ENCODE results near the gene GPR157. TPM values are rescaled to one million over a fixed set of nuclear protein-coding genes. Genes with fewer than 3 reads are reported as not detected.

GPR157 gene
- total and polyA plus RNA-seq, 8 donors: 15.2 to 36.5 (median 22.9) TPM

GRCh38 chr1:9111357-9111691 lies 17.6 kb downstream of the GPR157 start:
- Histone ChIP-seq H3K36me3 (peaks cover 0 to 18% of the 10 kb centered on the region in 2 donors), H3K4me1 (peaks cover 0 to 15% of the 10 kb centered on the region in 2 donors), H3K27ac (no peak overlapping the region), H3K27me3 (no peaks in the 10 kb centered on the region), H3K4me3 (no peak overlapping the region), H3K9me3 (no peaks in the 10 kb centered on the region)
- ATAC-seq: no peak
- TF ChIP-seq CTCF (IDR thresholded peaks at IDR 0.05): no peak
- intact Hi-C loops (cut with DNase I): loop anchor here in 1 of 2 donors (10.0 kb wide), 1 partner anchor 83 kb away; no protein-coding TSS in a partner anchor
- DNase-seq: no peak

- H3K4me1 ChIP-seq: peaks cover 0 to 15% of the 10 kb centered on the region in 2 donors
- no peaks in the 10 kb centered on the region for H3K27me3 ChIP-seq
- intact Hi-C loops (cut with DNase I): loop anchor here in 1 of 2 donors (10.0 kb wide), 1 partner anchor 84 kb away; no protein-coding TSS in a partner anchor
- H3K36me3 ChIP-seq: peaks cover 0 to 18% of the 10 kb centered on the region in 2 donors
- peak; percentile 88 to 95 for TF ChIP-seq CTCF (IDR thresholded peaks at IDR 0.05)
- DNase-seq: peak; percentile 79 to 97 (median 90)
- H3K9me3 ChIP-seq: no peaks in the 10 kb centered on the region
- no peak overlapping the region for H3K4me3 ChIP-seq
- peak; percentile 95 for ATAC-seq
- no peak overlapping the region for H3K27ac ChIP-seq
Observed at GRCh38 chr1:9110669-9111356, 18.1 kb downstream of the GPR157 start.

- no peak for TF ChIP-seq CTCF (IDR thresholded peaks at IDR 0.05)
- Histone ChIP-seq H3K27me3 (no peaks in the 10 kb centered on the region), H3K36me3 (peaks cover 0 to 37% of the 10 kb centered on the region in 2 donors), H3K4me1 (peaks cover 0 to 8% of the 10 kb centered on the region in 2 donors), H3K9me3 (no peaks in the 10 kb centered on the region), H3K27ac (no peak overlapping the region), H3K4me3 (no peak overlapping the region)
- DNase-seq: no peak
- intact Hi-C loops (cut with DNase I): loop anchor here in 1 of 2 donors (10.0 kb wide), 1 partner anchor 183 kb away; no protein-coding TSS in a partner anchor
- no peak for ATAC-seq
Observed at GRCh38 chr1:9108056-9108665, 20.7 kb downstream of the GPR157 start.

GRCh38 chr1:9107136-9107535 lies 21.8 kb downstream of the GPR157 start:
- ATAC-seq (no peak), DNase-seq (peak in 1 of 4 donors; percentile 29)
- intact Hi-C loops (cut with DNase I): loop anchor here in 1 of 2 donors (10.0 kb wide), 1 partner anchor 182 kb away; no protein-coding TSS in a partner anchor
- no peak for TF ChIP-seq CTCF (IDR thresholded peaks at IDR 0.05)
- Histone ChIP-seq H3K4me1 (peaks cover 0 to 8% of the 10 kb centered on the region in 2 donors), H3K27me3 (no peaks in the 10 kb centered on the region), H3K4me3 (no peak overlapping the region), H3K27ac (no peak overlapping the region), H3K36me3 (peaks cover 0 to 47% of the 10 kb centered on the region in 2 donors), H3K9me3 (no peaks in the 10 kb centered on the region)

- Histone ChIP-seq H3K27ac (no peak overlapping the region), H3K36me3 (peaks cover 0 to 48% of the 10 kb centered on the region in 2 donors), H3K27me3 (no peaks in the 10 kb centered on the region), H3K4me1 (peaks cover 0 to 8% of the 10 kb centered on the region in 2 donors), H3K9me3 (no peaks in the 10 kb centered on the region), H3K4me3 (no peak overlapping the region)
- TF ChIP-seq CTCF (IDR thresholded peaks at IDR 0.05): no peak
- no peak for ATAC-seq
- DNase-seq: no peak
- intact Hi-C loops (cut with DNase I): loop anchor here in 1 of 2 donors (10.0 kb wide), 1 partner anchor 181 kb away; no protein-coding TSS in a partner anchor
Observed at GRCh38 chr1:9106286-9106685, 22.6 kb downstream of the GPR157 start.

Data from left lung (tissue), 10 donors.